HuH-7.5 (cell line): Measurements from ENCODE around the gene GXYLT2.

Experiments
- DNase-seq: peaks from one replicate; pipeline ENCODE4 v3.0.0; 2011; ENCODE audit warnings: low spot score

GXYLT2 gene

GRCh38 chr3:73018790-73019441 lies 131.1 kb downstream of the GXYLT2 start:
- DNase-seq = no peak

- no peak for DNase-seq
Measured at GRCh38 chr3:73021301-73021835, 133.5 kb downstream of the GXYLT2 start.

GRCh38 chr3:73024836-73025235 lies 137.0 kb downstream of the GXYLT2 start:
- no peak for DNase-seq

- DNase-seq = no peak
Measured at GRCh38 chr3:73026111-73026759, 138.4 kb downstream of the GXYLT2 start.
